HepG2 (cell line): ENCODE results near the gene MFSD2B. TPM values are rescaled to one million over a fixed set of nuclear protein-coding genes. Genes with fewer than 3 reads are reported as not detected.

Source experiments
- ASH2L ChIP-seq: fragments of 300-600, 200-600 bp; sonication (generic); IDR thresholded peaks from 2 replicates; pipeline ENCODE4 v1.7.0; 2017; ENCODE audit warnings: low read depth, mild to moderate bottlenecking, moderate library complexity, mixed read lengths, low read length; ENCODE audit not compliant: insufficient read length
- DMAP1 ChIP-seq: IDR thresholded peaks from 2 replicates; pipeline ENCODE4 v1.6.1; 2016
- ERF ChIP-seq: IDR thresholded peaks from 2 replicates; pipeline ENCODE4 v1.6.1; 2018; ENCODE audit warnings: missing biosample characterization, missing genetic modification reagents
- HNRNPLL ChIP-seq: fragments of 200-400 bp; formaldehyde crosslinking; IDR thresholded peaks from 2 replicates; pipeline ENCODE4 v1.6.1; 2017; ENCODE audit warnings: mild to moderate bottlenecking, low read depth, low read length; ENCODE audit not compliant: poor library complexity, severe bottlenecking
- MAX ChIP-seq: IDR thresholded peaks from 2 replicates; pipeline ENCODE4 v1.6.1; 2012; ENCODE audit warnings: inconsistent platforms
- RCOR2 ChIP-seq: IDR thresholded peaks from 2 replicates; pipeline ENCODE4 v1.6.1; 2016; ENCODE audit warnings: missing biosample characterization, missing genetic modification reagents
- TFDP1 ChIP-seq: IDR thresholded peaks from 2 replicates; pipeline ENCODE4 v1.6.1; 2016; ENCODE audit warnings: missing compliant biosample characterization, missing genetic modification reagents, borderline replicate concordance
- THAP11 ChIP-seq: IDR thresholded peaks from 2 replicates; pipeline ENCODE4 v1.6.1; 2016; ENCODE audit warnings: missing biosample characterization, missing genetic modification reagents
- YEATS4 ChIP-seq: sonication (generic); formaldehyde crosslinking; IDR thresholded peaks from 2 replicates; pipeline ENCODE4 v1.4.0; 2020; ENCODE audit warnings: missing genetic modification reagents, borderline replicate concordance
- ZBTB44 ChIP-seq: sonication (generic); formaldehyde crosslinking; IDR thresholded peaks from 2 replicates; pipeline ENCODE4 v1.4.0; 2020; ENCODE audit warnings: missing genetic modification reagents
- ZFY ChIP-seq: sonication (generic); formaldehyde crosslinking; IDR thresholded peaks from 2 replicates; pipeline ENCODE4 v1.4.0; 2020; ENCODE audit warnings: missing genetic modification reagents
- ZHX2 ChIP-seq, 2 experiments: sonication (generic) in 1 of 2; formaldehyde crosslinking in 1 of 2; IDR thresholded peaks; 2 replicates each; pipeline versions ENCODE4 v1.6.1 to v1.9.0; 2014 to 2022; ENCODE audit warnings: antibody characterized with exemption in 1 of 2, borderline replicate concordance in 1 of 2, inconsistent platforms in 1 of 2, low read depth in 1 of 2, missing genetic modification reagents in 1 of 2
- ZMYM3 ChIP-seq: sonication (generic); formaldehyde crosslinking; IDR thresholded peaks from 2 replicates; pipeline ENCODE4 v1.5.1; 2020; ENCODE audit warnings: mild to moderate bottlenecking, missing genetic modification reagents
- ZNF124 ChIP-seq: sonication (generic); formaldehyde crosslinking; IDR thresholded peaks from 2 replicates; pipeline ENCODE4 v1.4.0; 2020; ENCODE audit warnings: missing genetic modification reagents
- ZNF143 ChIP-seq: sonication (generic); formaldehyde crosslinking; IDR thresholded peaks from 2 replicates; pipeline ENCODE4 v1.4.0; 2020; ENCODE audit warnings: missing genetic modification reagents
- ZNF251 ChIP-seq: sonication (generic); formaldehyde crosslinking; IDR thresholded peaks from 2 replicates; pipeline ENCODE4 v1.9.0; 2021; ENCODE audit warnings: mild to moderate bottlenecking, missing genetic modification reagents
- ZNF317 ChIP-seq: sonication (generic); formaldehyde crosslinking; IDR thresholded peaks from 2 replicates; pipeline ENCODE4 v1.5.0; 2020; ENCODE audit warnings: mild to moderate bottlenecking, missing genetic modification reagents
- ZNF343 ChIP-seq: sonication (generic); formaldehyde crosslinking; IDR thresholded peaks from 2 replicates; pipeline ENCODE4 v1.4.0; 2020; ENCODE audit warnings: mild to moderate bottlenecking, missing genetic modification reagents
- ZNF383 ChIP-seq: sonication (generic); formaldehyde crosslinking; IDR thresholded peaks from 2 replicates; pipeline ENCODE4 v1.4.0; 2020; ENCODE audit warnings: missing genetic modification reagents, mild to moderate bottlenecking, borderline replicate concordance
- ZNF446 ChIP-seq: sonication (generic); formaldehyde crosslinking; IDR thresholded peaks from 2 replicates; pipeline ENCODE4 v1.5.0; 2020; ENCODE audit warnings: mild to moderate bottlenecking, missing genetic modification reagents
- ZNF629 ChIP-seq: sonication (generic); formaldehyde crosslinking; conservative IDR thresholded peaks from 2 replicates; pipeline ENCODE4 v1.5.0; 2020; ENCODE audit warnings: missing genetic modification reagents
- ZNF75D ChIP-seq: sonication (generic); formaldehyde crosslinking; IDR thresholded peaks from 2 replicates; pipeline ENCODE4 v1.8.1; 2023; ENCODE audit warnings: missing genetic modification reagents, mild to moderate bottlenecking, borderline replicate concordance
- ZNF768 ChIP-seq: sonication (generic); formaldehyde crosslinking; IDR thresholded peaks from 2 replicates; pipeline ENCODE4 v1.4.0; 2020; ENCODE audit warnings: missing genetic modification reagents
- polyA plus RNA-seq, 8 experiments: library from polyadenylated mRNA; depleted of rRNA in 3 of 8; stranded (reverse) in 7 of 8; unstranded in 1 of 8; fragments of >200 nt; fragmentation: Illumina TruSeq in 4 of 8; extraction: Trizol in 4 of 8; gene quantifications; 2 replicates each; pipeline versions ENCODE4 v1.2.1 to v1.2.3, GENCODE V29; 2011 to 2016; ENCODE audit warnings: low read depth in 4 of 8, missing spikeins in 1 of 8, mixed read lengths in 1 of 8; ENCODE audit not compliant: insufficient read depth in 1 of 8
- total RNA-seq, 5 experiments: library from RNA; depleted of rRNA; stranded (reverse); fragments of >200 nt; fragmentation: Illumina TruSeq; extraction: Trizol; gene quantifications; 2 replicates each; pipeline ENCODE4 v1.2.3, GENCODE V29; 2016; ENCODE audit warnings: low read depth in 1 of 5

Gene MFSD2B
- total and polyA plus RNA-seq, 2 of the 13 experiments (the other 11 are each of a cell fraction or from before 2014, with no cell fraction given) = 0.21 to 0.93 TPM

GRCh38 chr2:24047703-24048033 is 37.8 kb downstream of the MFSD2B start (continued):
- TF ChIP-seq ZHX2 (IDR thresholded peaks at IDR 0.05; ENCODE audit: low read depth) = 0 out of 2 replicates have a peak, but pooled peaks have one; percentile 20
- no peak for TF ChIP-seq ZHX2 (CRISPR knock-in tag; IDR thresholded peaks at IDR 0.05; ENCODE audit: borderline replicate concordance)
- 0 out of 2 replicates have a peak, but pooled peaks have one; percentile 5 for TF ChIP-seq ZNF75D
- TF ChIP-seq ZFY (CRISPR knock-in tag) = 0 out of 2 replicates have a peak, but pooled peaks have one; percentile 50
- peak; percentile 48; the same call in 1 of the 2 replicates for TF ChIP-seq ZMYM3
- no peak for TF ChIP-seq ZNF143 (CRISPR knock-in tag)
- TF ChIP-seq ZNF768 (CRISPR knock-in tag) = peak; percentile 72
- peak; percentile 49; the same call in 1 of the 2 replicates for TF ChIP-seq ZNF343
- TF ChIP-seq DMAP1 (CRISPR knock-in tag) = peak; percentile 75; the same call in 1 of the 2 replicates
- no peak for TF ChIP-seq HNRNPLL
- no peak for TF ChIP-seq ZNF383 (CRISPR knock-in tag)
- no peak for TF ChIP-seq ZNF251
- 0 out of 2 replicates have a peak, but pooled peaks have one; percentile 18 for TF ChIP-seq YEATS4 (CRISPR knock-in tag)
- TF ChIP-seq ASH2L = no peak
- 0 out of 2 replicates have a peak, but pooled peaks have one; percentile 3 for TF ChIP-seq ZNF317 (CRISPR knock-in tag)
- peak; percentile 3; the same call in 1 of the 2 replicates for TF ChIP-seq THAP11 (CRISPR knock-in tag)
- 0 out of 2 replicates have a peak, but pooled peaks have one; percentile 14 for TF ChIP-seq ERF (CRISPR knock-in tag)
- TF ChIP-seq ZNF446 (CRISPR knock-in tag) = 0 out of 2 replicates have a peak, but pooled peaks have one; percentile 33
- TF ChIP-seq ZBTB44 = no peak
- peak; percentile 47; the same call in 1 of the 2 replicates for TF ChIP-seq RCOR2 (CRISPR knock-in tag)
- TF ChIP-seq ZNF124 = peak; percentile 19; the same call in 1 of the 2 replicates
- TF ChIP-seq TFDP1 (CRISPR knock-in tag) = peak; percentile 14; the same call in 1 of the 2 replicates
- 0 out of 2 replicates have a peak, but pooled peaks have one; percentile 6 for TF ChIP-seq ZNF629
- TF ChIP-seq MAX = no peak
